AG09319 (cell line): ENCODE data around the gene TUBA4B.

Experiments used
- DNase-seq: peaks from one replicate; pipeline ENCODE4 v3.0.0-alpha.2; 2010; ENCODE audit warnings: low read depth; ENCODE audit errors: extremely low read depth
- TF ChIP-seq, protein P1 (sequence below): IDR thresholded peaks from 2 replicates; pipeline ENCODE4 v1.5.1; 2011; ENCODE audit warnings: low read depth, mild to moderate bottlenecking, inconsistent platforms, low read length, moderate library complexity

TUBA4B gene

DNA sequence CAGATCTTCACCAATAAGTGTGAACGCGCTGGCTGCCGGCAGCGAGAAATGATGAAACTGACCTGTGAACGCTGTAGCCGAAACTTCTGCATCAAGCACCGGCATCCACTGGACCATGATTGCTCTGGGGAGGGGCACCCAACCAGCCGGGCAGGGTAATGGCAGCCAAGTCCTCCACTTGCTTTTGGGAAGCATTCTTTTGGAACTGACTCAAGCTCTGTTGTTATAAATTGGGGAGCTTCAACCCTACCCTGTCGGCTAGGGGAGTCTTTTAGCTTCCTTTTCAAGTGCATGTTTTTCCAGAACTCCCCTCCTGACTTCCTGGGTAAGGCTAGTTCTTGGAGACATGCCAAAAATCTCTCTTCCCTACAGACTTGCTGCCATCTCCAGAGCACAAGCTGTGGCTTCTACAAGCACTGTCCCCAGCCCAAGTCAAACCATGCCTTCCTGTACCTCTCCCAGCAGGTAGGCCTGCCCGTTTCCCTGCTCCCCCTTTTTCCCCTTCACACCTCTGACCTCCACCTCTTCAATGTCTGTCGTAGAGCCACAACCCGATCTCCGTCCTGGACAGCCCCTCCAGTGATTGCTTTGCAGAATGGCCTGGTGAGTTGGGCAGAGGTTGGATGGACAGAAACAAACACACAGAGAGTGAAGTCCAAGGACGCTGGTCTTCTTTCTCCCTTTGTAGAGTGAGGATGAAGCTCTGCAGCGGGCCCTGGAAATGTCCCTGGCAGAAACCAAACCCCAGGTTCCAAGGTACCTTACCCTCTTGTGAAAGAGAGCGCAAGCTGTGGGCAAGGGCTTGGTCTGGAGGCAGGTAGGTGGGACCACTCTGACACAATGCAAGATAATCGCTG lies 44.9 kb upstream of the TUBA4B start:
- no peak for DNase-seq
- TF ChIP-seq, protein P1, sequence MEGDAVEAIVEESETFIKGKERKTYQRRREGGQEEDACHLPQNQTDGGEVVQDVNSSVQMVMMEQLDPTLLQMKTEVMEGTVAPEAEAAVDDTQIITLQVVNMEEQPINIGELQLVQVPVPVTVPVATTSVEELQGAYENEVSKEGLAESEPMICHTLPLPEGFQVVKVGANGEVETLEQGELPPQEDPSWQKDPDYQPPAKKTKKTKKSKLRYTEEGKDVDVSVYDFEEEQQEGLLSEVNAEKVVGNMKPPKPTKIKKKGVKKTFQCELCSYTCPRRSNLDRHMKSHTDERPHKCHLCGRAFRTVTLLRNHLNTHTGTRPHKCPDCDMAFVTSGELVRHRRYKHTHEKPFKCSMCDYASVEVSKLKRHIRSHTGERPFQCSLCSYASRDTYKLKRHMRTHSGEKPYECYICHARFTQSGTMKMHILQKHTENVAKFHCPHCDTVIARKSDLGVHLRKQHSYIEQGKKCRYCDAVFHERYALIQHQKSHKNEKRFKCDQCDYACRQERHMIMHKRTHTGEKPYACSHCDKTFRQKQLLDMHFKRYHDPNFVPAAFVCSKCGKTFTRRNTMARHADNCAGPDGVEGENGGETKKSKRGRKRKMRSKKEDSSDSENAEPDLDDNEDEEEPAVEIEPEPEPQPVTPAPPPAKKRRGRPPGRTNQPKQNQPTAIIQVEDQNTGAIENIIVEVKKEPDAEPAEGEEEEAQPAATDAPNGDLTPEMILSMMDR: no peak

DNA sequence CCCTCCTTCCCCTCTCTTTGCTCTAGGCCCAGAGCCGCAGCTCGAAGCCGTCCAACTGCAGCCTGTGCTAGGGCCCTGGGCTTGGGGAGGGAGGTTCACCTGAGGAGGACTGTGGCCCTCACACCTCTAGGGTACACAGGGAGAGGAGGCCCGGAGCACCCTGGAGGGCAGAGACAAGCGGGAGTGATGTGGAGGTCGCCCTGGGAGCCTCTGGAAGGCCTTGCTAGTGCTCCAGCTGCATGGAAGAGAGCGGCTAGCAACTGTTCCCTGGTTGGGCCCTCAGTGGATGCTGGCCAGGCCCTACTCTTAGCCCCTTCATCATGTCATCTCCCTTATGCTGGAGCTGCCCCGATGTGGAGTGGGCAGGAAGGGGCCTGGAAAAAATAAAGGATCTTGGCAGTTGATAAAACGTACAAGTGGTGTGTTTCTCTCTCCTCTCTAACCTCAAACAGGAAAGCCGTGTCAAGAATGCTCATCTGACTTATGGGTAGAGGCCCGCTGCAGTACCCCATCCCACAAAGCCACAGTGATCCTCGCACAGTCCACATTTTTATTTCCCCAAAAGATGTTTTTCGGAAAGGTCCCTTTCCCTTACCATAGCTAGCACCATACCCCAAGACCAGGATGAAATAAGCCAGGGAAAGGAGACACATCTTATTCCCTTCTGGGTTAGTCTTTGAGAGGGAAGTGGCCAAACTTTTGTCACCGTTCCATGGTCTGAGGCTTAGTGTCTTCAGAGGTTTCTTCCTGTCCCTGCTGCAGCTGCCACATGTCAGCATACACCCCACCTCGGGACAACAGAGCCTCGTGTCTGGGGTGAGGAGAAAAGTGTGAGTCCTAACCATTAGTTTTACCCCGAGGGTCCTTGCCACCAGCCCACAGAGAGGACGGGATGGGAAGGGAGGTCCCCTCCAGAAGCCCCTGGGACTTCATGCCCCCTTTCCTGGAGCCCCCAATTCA lies 43.5 kb upstream of the TUBA4B start:
- no peak for DNase-seq
- TF ChIP-seq, protein P1: no peak

DNA sequence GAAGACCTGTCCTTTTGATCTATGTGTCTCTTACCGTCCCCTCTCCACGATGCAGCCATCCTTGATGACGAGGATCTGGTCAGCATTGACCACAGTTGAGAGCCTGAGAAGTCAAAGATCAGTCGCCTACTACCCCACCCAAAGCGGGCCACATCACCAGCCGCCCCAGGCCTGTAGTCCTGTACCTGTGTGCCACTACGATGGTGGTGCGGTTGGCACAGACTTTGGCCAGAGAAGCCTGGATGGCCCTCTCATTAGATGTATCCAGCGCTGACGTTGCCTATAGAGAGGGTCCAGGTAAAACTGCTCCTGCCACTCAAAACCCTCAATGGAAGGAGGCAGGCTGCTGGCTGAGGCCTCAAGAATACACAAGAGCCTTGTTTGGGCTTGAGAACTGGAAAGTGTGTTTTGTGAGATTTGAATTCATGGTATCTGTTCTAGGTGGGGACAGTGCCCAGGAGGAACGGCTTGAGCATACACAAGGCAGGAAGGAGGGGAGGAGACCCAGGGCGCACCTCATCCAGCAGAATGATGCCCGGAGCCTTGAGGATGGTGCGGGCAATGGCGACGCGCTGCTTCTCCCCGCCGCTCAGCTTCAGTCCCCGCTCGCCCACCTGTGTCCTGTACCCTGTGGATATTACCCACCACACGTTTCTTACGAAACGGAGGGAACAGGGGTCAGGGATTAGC lies 42.7 kb upstream of the TUBA4B start:
- TF ChIP-seq, protein P1: no peak
- DNase-seq: no peak

DNA sequence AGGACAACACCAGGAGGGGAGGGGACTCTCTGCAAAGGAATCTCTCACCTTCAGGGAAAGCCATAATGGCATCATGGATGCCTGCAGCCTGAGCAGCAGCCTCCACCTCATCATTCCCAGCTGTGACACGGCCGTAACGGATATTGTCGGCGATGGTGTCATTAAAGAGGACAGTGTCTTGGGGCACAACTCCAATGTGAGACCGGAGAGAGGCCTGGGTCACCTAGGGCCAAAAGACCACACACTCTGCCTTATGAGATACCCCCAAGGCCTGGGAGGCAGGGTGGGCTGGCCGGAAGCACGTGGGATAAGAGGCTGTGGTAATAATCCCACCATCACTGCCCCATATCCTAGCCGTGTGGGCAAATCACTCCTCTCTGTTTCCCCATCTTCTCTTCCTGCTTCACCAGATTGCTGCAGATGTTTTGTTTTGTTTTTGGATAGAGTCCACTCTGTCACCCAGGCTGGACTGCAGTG lies 42.1 kb upstream of the TUBA4B start:
- no peak for DNase-seq
- TF ChIP-seq, protein P1: no peak

DNA sequence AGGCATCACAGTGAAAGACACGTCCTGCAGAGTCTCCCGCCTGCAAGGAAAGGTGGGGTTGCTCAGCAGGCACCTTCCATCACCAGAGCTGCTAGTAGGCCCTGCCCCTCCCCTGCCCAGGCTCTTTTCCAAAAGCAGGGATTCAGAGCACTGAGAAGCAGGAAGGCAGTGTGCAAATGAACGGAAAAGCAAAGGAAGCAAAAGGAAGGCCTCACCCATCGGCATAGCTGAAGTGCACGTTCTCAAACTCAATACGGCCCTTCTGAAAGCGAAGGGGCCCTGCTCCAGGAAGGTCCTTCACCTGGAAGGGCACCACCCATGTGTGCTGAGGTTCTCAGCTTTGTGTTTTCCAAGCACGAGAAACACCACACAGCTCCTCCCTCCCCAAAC lies 40.0 kb upstream of the TUBA4B start:
- no peak for DNase-seq
- TF ChIP-seq, protein P1: no peak

DNA sequence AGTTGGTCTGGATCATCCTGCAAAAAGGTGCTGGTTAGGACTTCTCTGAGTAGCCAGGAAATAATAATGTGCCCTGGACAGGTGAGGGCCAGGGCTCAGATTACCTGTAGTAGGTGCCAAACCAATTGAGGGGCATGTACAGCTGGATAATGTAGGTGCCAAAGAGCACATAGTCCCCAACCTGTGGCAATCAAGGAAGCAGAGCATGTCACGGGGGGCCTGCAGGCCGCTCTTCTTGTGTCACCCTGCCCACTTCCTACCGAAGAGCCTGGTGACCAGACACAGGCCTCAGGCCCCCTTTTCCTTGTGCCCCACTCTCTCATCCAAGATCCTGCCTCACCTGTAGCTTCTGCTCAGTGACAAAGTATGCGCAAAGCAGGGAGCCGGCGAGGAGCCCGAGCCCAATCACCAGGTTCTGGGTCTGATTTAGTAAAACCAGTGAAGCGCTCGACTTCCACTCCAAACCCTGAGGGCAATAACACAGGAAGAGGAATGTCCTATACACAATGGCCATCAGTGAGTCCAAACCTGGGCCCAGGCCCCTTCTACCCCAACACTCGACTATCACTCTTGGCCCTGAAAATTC lies 39.5 kb upstream of the TUBA4B start:
- no peak for DNase-seq
- TF ChIP-seq, protein P1: no peak
